Lower lobe of right lung (tissue), 2 donors: ENCODE data around the gene NGEF. TPM values are rescaled to one million over a fixed set of nuclear protein-coding genes. Genes with fewer than 3 reads are reported as not detected.

Source experiments
- ATAC-seq, 2 donors: fragments of 200-7000 bp; cut with Tn5 transposase; one replicate each; pipeline ENCODE4 v1.9.1; 2020 to 2022; ENCODE audit warnings: mild to moderate bottlenecking in 2 of 2, moderate library complexity in 2 of 2
- DNase-seq: peaks from one replicate; pipeline ENCODE4 v3.0.0-alpha.2; 2020
- H3K27ac ChIP-seq: fragments of 200-600 bp; one replicate; pipeline ENCODE4 v1.8.0; 2022
- H3K27me3 ChIP-seq: fragments of 200-600 bp; one replicate; pipeline ENCODE4 v1.8.0; 2022; ENCODE audit warnings: low read depth
- H3K36me3 ChIP-seq: fragments of 200-600 bp; one replicate; pipeline ENCODE4 v1.8.0; 2022; ENCODE audit warnings: mild to moderate bottlenecking
- H3K4me1 ChIP-seq: fragments of 200-600 bp; one replicate; pipeline ENCODE4 v1.8.0; 2022
- H3K4me3 ChIP-seq: fragments of 200-600 bp; one replicate; pipeline ENCODE4 v1.8.0; 2022; ENCODE audit warnings: mild to moderate bottlenecking
- H3K9me3 ChIP-seq: fragments of 200-600 bp; one replicate; pipeline ENCODE4 v1.8.0; 2022
- CTCF ChIP-seq: fragments of 200-600 bp; IDR thresholded peaks from one replicate; pipeline ENCODE4 v1.8.0; 2022; ENCODE audit warnings: antibody characterized with exemption, mild to moderate bottlenecking
- intact Hi-C: fragments of 100-400 bp; cut with DNase I; formaldehyde crosslinking; loops from one replicate; pipeline ENCODE4 v1.11.0; 2022
- total RNA-seq: library from RNA; stranded (reverse); fragmentation: NEBNext Ultra II Directional; extraction: Animal tissue kit (Norgen Biotek cat#: 25700); gene quantifications from one replicate; pipeline ENCODE4 v1.2.1, GENCODE V29; 2021
- donor health status: DM: no; HTN: yes; CAD: no; lungs with severe emphysema.

Gene NGEF
- total RNA-seq, 1 donor from 2014 or later = 1.7 TPM

GRCh38 chr2:232967474-232967873 lies 45.6 kb downstream of the NGEF start:
- intact Hi-C loops = no loop called here
- H3K9me3 ChIP-seq = no peaks in the 10 kb centered on the region
- no peak for ATAC-seq

GRCh38 chr2:232966122-232966521 lies 46.9 kb downstream of the NGEF start:
- Histone ChIP-seq H3K4me1 (no peaks in the 10 kb centered on the region), H3K9me3 (peaks cover 5% of the 10 kb centered on the region), H3K27me3 (no peaks in the 10 kb centered on the region), H3K36me3 (no peaks in the 10 kb centered on the region), H3K27ac (no peak overlapping the region), H3K4me3 (no peak overlapping the region)
- ATAC-seq (no peak), DNase-seq (no peak)
- no peak for TF ChIP-seq CTCF
- intact Hi-C loops = no loop called here

More at GRCh38 chr2:232967474-232967873, 45.6 kb downstream of the NGEF start:
- no peaks in the 10 kb centered on the region for H3K36me3 ChIP-seq
- no peak for DNase-seq
- no peak overlapping the region for H3K4me3 ChIP-seq
- H3K27me3 ChIP-seq = no peaks in the 10 kb centered on the region
- no peak for TF ChIP-seq CTCF
- no peaks in the 10 kb centered on the region for H3K4me1 ChIP-seq
- no peak overlapping the region for H3K27ac ChIP-seq

- intact Hi-C loops = no loop called here
- Histone ChIP-seq H3K27ac (no peak overlapping the region), H3K4me1 (no peaks in the 10 kb centered on the region), H3K4me3 (no peak overlapping the region), H3K27me3 (no peaks in the 10 kb centered on the region), H3K9me3 (peaks cover 5% of the 10 kb centered on the region), H3K36me3 (no peaks in the 10 kb centered on the region)
- ATAC-seq (no peak), DNase-seq (no peak)
- no peak for TF ChIP-seq CTCF
Observed at GRCh38 chr2:232963913-232964312, 49.1 kb downstream of the NGEF start.

GRCh38 chr2:232960862-232961261 lies 52.2 kb downstream of the NGEF start:
- intact Hi-C loops = no loop called here
- Histone ChIP-seq H3K4me3 (no peak overlapping the region), H3K36me3 (no peaks in the 10 kb centered on the region), H3K27ac (no peak overlapping the region), H3K4me1 (no peaks in the 10 kb centered on the region), H3K27me3 (no peaks in the 10 kb centered on the region), H3K9me3 (peaks cover 5% of the 10 kb centered on the region)
- no peak for TF ChIP-seq CTCF
- no peak for DNase-seq
- ATAC-seq = no peak

- DNase-seq (no peak), ATAC-seq (no peak)
- Histone ChIP-seq H3K27me3 (peaks cover 8% of the 10 kb centered on the region), H3K27ac (no peak overlapping the region), H3K4me3 (no peak overlapping the region), H3K36me3 (no peaks in the 10 kb centered on the region), H3K9me3 (peaks cover 5% of the 10 kb centered on the region), H3K4me1 (no peaks in the 10 kb centered on the region)
- intact Hi-C loops = no loop called here
- no peak for TF ChIP-seq CTCF
Observed at GRCh38 chr2:232959139-232959538, 53.9 kb downstream of the NGEF start.

GRCh38 chr2:232957657-232958090 lies 55.4 kb downstream of the NGEF start:
- H3K36me3 ChIP-seq = no peaks in the 10 kb centered on the region
- H3K4me1 ChIP-seq = no peaks in the 10 kb centered on the region
- intact Hi-C loops = no loop called here
- TF ChIP-seq CTCF = no peak
- H3K27ac ChIP-seq = no peak overlapping the region
- no peak for ATAC-seq
- no peak for DNase-seq
- peaks cover 8% of the 10 kb centered on the region for H3K27me3 ChIP-seq
- H3K4me3 ChIP-seq = no peak overlapping the region
- peaks cover 5% of the 10 kb centered on the region for H3K9me3 ChIP-seq
